ENCODE results near the gene PBX4.

- TF ChIP-seq CTCF (IDR thresholded peaks at IDR 0.05) (no peak), POLR2A (IDR thresholded peaks at IDR 0.05) (no peak), EP300 (IDR thresholded peaks at IDR 0.05) (no peak)
These were observed 42.7 kb upstream of the PBX4 start for GRCh38 chr19:19661141-19661674.
